PC-9 (cell line): ENCODE measurements around the gene UBE2M. TPM values are rescaled to one million over a fixed set of nuclear protein-coding genes. Genes with fewer than 3 reads are reported as not detected.

Source experiments
- BruUV-seq: library from RNA; stranded (reverse); fragments of 400-500 nt; replicated peaks from 2 replicates; lab custom pipeline; 2021; lab: Mats Ljungman, UMichigan
- CTCF ChIA-PET: fragments of 300-600 bp; sonication (Branson Sonifier 250); formaldehyde crosslinking; loops from one replicate; lab custom pipeline; 2022; ENCODE audit warnings: antibody characterized with exemption; lab: Charles Lee
- POLR2A ChIA-PET: fragments of 300-600 bp; sonication (Branson Sonifier 250); formaldehyde crosslinking; loops from one replicate; lab custom pipeline; 2022; ENCODE audit warnings: antibody characterized with exemption; ENCODE audit not compliant: unreplicated experiment; lab: Charles Lee
- DNase-seq, 2 experiments: peaks; one replicate each; pipeline versions ENCODE4 v3.0.0 to v3.0.0-alpha.2; 2015 to 2022; ENCODE audit warnings: mixed read lengths in 1 of 2
- H2AFZ ChIP-seq: fragments of 200-600 bp; sonication (generic); 2 replicates; pipeline ENCODE4 v1.8.1; 2017; ENCODE audit warnings: antibody characterized with exemption
- H3F3A ChIP-seq: fragments of 200-600 bp; sonication (generic); 2 replicates; pipeline ENCODE4 v1.8.1; 2017; ENCODE audit warnings: antibody characterized with exemption, mild to moderate bottlenecking, low read depth; ENCODE audit not compliant: insufficient read depth
- H3K27ac ChIP-seq: fragments of 200-600 bp; sonication (generic); 2 replicates; pipeline ENCODE4 v1.6.1; 2016; ENCODE audit warnings: mixed run types
- H3K27me3 ChIP-seq: fragments of 200-600 bp; sonication (generic); 2 replicates; pipeline ENCODE4 v1.6.1; 2016; ENCODE audit warnings: low read depth, mixed run types; ENCODE audit not compliant: insufficient read depth
- H3K36me3 ChIP-seq: fragments of 200-600 bp; sonication (generic); 2 replicates; pipeline ENCODE4 v1.6.1; 2016; ENCODE audit warnings: low read depth, mixed run types
- H3K4me1 ChIP-seq: fragments of 200-600 bp; sonication (generic); replicated peaks from 2 replicates; pipeline ENCODE4 v1.6.1; 2016; ENCODE audit warnings: mixed run types; ENCODE audit not compliant: insufficient read depth
- H3K4me2 ChIP-seq: fragments of 200-600 bp; sonication (generic); 2 replicates; pipeline ENCODE4 v1.6.1; 2017; ENCODE audit warnings: mixed run types
- H3K4me3 ChIP-seq: fragments of 200-600 bp; sonication (generic); 2 replicates; pipeline ENCODE4 v1.6.1; 2016; ENCODE audit warnings: mixed run types
- H3K79me2 ChIP-seq: fragments of 200-600 bp; sonication (generic); 2 replicates; pipeline ENCODE4 v1.6.1; 2017; ENCODE audit warnings: low read depth, mixed run types
- H3K9me2 ChIP-seq: fragments of 200-600 bp; sonication (generic); 2 replicates; pipeline ENCODE4 v1.8.1; 2017; ENCODE audit warnings: mild to moderate bottlenecking; ENCODE audit not compliant: insufficient read depth
- H3K9me3 ChIP-seq: fragments of 200-600 bp; sonication (generic); 2 replicates; pipeline ENCODE4 v1.8.1; 2016; ENCODE audit warnings: low read depth; ENCODE audit not compliant: insufficient read depth
- H4K20me1 ChIP-seq: fragments of 200-600 bp; sonication (generic); 2 replicates; pipeline ENCODE4 v1.8.1; 2017; ENCODE audit not compliant: insufficient read depth
- CTCF ChIP-seq: fragments of 200-600 bp; sonication (generic); conservative IDR thresholded peaks from 2 replicates; pipeline ENCODE4 v1.6.1; 2017; ENCODE audit warnings: mixed run types, antibody characterized with exemption, mild to moderate bottlenecking, moderate library complexity
- EZH2 ChIP-seq: fragments of 200-600 bp; sonication (generic); IDR thresholded peaks from 2 replicates; pipeline ENCODE4 v1.8.0; 2017; ENCODE audit warnings: antibody characterized with exemption, low read depth
- intact Hi-C: fragments of 100-400 bp; cut with micrococcal nuclease; formaldehyde crosslinking; loops from one replicate; pipeline ENCODE4 v1.10.0; 2022; ENCODE audit not compliant: unreplicated experiment
- total RNA-seq: library from RNA; stranded (reverse); gene quantifications from 2 replicates; pipeline ENCODE4 v1.2.3, GENCODE V29; 2021

The UBE2M gene
- total RNA-seq, 1 experiment from 2014 or later: not detected

- Histone ChIP-seq H3F3A (no peaks in the 10 kb centered on the region), H3K4me2 (no peak overlapping the region), H3K4me3 (no peak overlapping the region), H3K9me2 (no peaks in the 10 kb centered on the region), H3K27me3 (no peaks in the 10 kb centered on the region), H3K79me2 (no peaks in the 10 kb centered on the region), H3K36me3 (no peaks in the 10 kb centered on the region), H3K9me3 (no peaks in the 10 kb centered on the region), H4K20me1 (no peaks in the 10 kb centered on the region), H3K4me1 (no peaks in the 10 kb centered on the region), H2AFZ (no peak overlapping the region), H3K27ac (no peak overlapping the region)
- no peak for DNase-seq
- intact Hi-C loops: no loop called here
- POLR2A ChIA-PET: no interaction called here
- TF ChIP-seq EZH2 (no peak), CTCF (no peak)
- CTCF ChIA-PET: no interaction called here
- no TSS peak for BruUV-seq
These were observed 4.0 kb upstream of the UBE2M start for GRCh38 chr19:58562122-58563033.

- Histone ChIP-seq H3K4me3 (no peak overlapping the region), H3K36me3 (no peaks in the 10 kb centered on the region), H3K4me1 (no peaks in the 10 kb centered on the region), H3K9me3 (no peaks in the 10 kb centered on the region), H3F3A (no peaks in the 10 kb centered on the region), H3K79me2 (no peaks in the 10 kb centered on the region), H4K20me1 (no peaks in the 10 kb centered on the region), H3K9me2 (no peaks in the 10 kb centered on the region), H3K27ac (no peak overlapping the region), H3K27me3 (no peaks in the 10 kb centered on the region), H3K4me2 (no peak overlapping the region), H2AFZ (no peak overlapping the region)
- intact Hi-C loops: no loop called here
- BruUV-seq: no TSS peak
- TF ChIP-seq CTCF: no peak
- TF ChIP-seq EZH2: no peak
- ChIA-PET CTCF (no interaction called here), POLR2A (no interaction called here)
- DNase-seq: no peak
These were observed 3.1 kb upstream of the UBE2M start for GRCh38 chr19:58561373-58562121.

GRCh38 chr19:58560921-58561320 is 2.5 kb upstream of the UBE2M start:
- Histone ChIP-seq H3K4me1 (no peaks in the 10 kb centered on the region), H3K4me2 (no peak overlapping the region), H3K79me2 (no peaks in the 10 kb centered on the region), H3K36me3 (no peaks in the 10 kb centered on the region), H3K9me3 (no peaks in the 10 kb centered on the region), H3F3A (no peaks in the 10 kb centered on the region), H3K27ac (no peak overlapping the region), H3K9me2 (no peaks in the 10 kb centered on the region), H3K27me3 (no peaks in the 10 kb centered on the region), H4K20me1 (no peaks in the 10 kb centered on the region), H2AFZ (no peak overlapping the region), H3K4me3 (no peak overlapping the region)
- POLR2A ChIA-PET: no interaction called here
- no peak for TF ChIP-seq CTCF
- no peak for TF ChIP-seq EZH2
- CTCF ChIA-PET: no interaction called here
- intact Hi-C loops: no loop called here
- DNase-seq: no peak
- BruUV-seq: no TSS peak
